Osteoblast (primary cell): ENCODE measurements around the gene TTC3. TPM values are rescaled to one million over a fixed set of nuclear protein-coding genes. Genes with fewer than 3 reads are reported as not detected.
"Not testable (repeated sequence)": the region's sequence is repeated elsewhere in the genome, so short reads cannot be mapped to it uniquely, and the experiment has no call there.

ENCODE experiments used
- DNase-seq: peaks from one replicate; pipeline ENCODE4 v3.0.0; 2011; ENCODE audit warnings: low spot score, mixed read lengths; ENCODE audit not compliant: insufficient read length; ENCODE audit errors: missing footprints
- H2AFZ ChIP-seq: 2 replicates; pipeline ENCODE4 v1.6.0; 2011; ENCODE audit warnings: mild to moderate bottlenecking, low read length
- H3K27ac ChIP-seq: 2 replicates; pipeline ENCODE4 v1.5.1; 2011; ENCODE audit warnings: mild to moderate bottlenecking, low read depth, low read length, moderate library complexity
- H3K27me3 ChIP-seq: 2 replicates; pipeline ENCODE4 v1.6.0; 2012; ENCODE audit warnings: mild to moderate bottlenecking, control low read depth, inconsistent platforms, low read length, moderate library complexity; ENCODE audit not compliant: insufficient read depth
- H3K36me3 ChIP-seq: 2 replicates; pipeline ENCODE4 v1.5.1; 2011; ENCODE audit warnings: mild to moderate bottlenecking, low read length, control low read depth, moderate library complexity; ENCODE audit not compliant: insufficient read depth
- H3K4me1 ChIP-seq: 2 replicates; pipeline ENCODE4 v1.5.1; 2011; ENCODE audit warnings: mild to moderate bottlenecking, low read length, control low read depth, moderate library complexity; ENCODE audit not compliant: insufficient read depth
- H3K4me2 ChIP-seq: 2 replicates; pipeline ENCODE4 v1.6.0; 2011; ENCODE audit warnings: mild to moderate bottlenecking, low read length; ENCODE audit not compliant: insufficient read depth
- H3K4me3 ChIP-seq: fragments of 200-600 bp; sonication (generic); 3 replicates; pipeline ENCODE4 v1.5.1; 2012; ENCODE audit warnings: mild to moderate bottlenecking, low read length, inconsistent platforms; ENCODE audit not compliant: insufficient read depth
- H3K79me2 ChIP-seq: 2 replicates; pipeline ENCODE4 v1.6.0; 2012; ENCODE audit warnings: mild to moderate bottlenecking, low read length, control low read depth, inconsistent platforms; ENCODE audit not compliant: insufficient read depth
- H3K9me3 ChIP-seq: 2 replicates; pipeline ENCODE4 v1.5.1; 2011; ENCODE audit warnings: low read depth, low read length, control low read depth
- H4K20me1 ChIP-seq: 2 replicates; pipeline ENCODE4 v1.6.0; 2012; ENCODE audit warnings: mild to moderate bottlenecking, low read length, control low read depth; ENCODE audit not compliant: insufficient read depth
- total RNA-seq: library from RNA; depleted of rRNA; stranded (reverse); fragments of >200 nt; gene quantifications from 2 replicates; pipeline ENCODE4 v1.2.3, GENCODE V29; 2012
- TF ChIP-seq, protein P1 (sequence below): IDR thresholded peaks from 2 replicates; pipeline ENCODE4 v1.5.1; 2011; ENCODE audit warnings: mild to moderate bottlenecking, low read depth, low read length, moderate library complexity; ENCODE audit errors: extremely low read depth

TTC3 gene
- total RNA-seq, 1 donor: 364 TPM

DNA sequence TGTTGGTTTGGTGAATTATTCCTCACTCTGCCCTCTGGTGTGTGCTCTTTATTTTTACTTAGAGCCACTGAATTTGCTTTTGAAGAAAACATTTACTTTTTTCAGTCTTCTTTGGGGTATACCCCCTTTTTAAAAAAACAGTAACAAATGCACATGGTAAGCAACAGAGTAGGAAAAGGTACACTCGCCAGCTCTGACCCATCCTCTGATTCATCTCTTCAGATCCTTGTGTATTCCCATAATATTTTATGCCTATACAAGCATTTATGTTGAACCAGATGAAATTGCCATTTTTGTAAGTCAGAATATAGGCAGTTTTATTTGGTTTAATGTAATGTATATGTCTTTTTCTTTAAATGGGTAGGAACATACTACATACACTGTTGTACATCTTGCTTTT is 28.3 kb downstream of the TTC3 start:
- H3K4me2 ChIP-seq: no peak overlapping the region
- peaks cover 50% of the 10 kb centered on the region for H3K79me2 ChIP-seq
- no peak overlapping the region for H2AFZ ChIP-seq
- H3K9me3 ChIP-seq: no peaks in the 10 kb centered on the region
- H3K27ac ChIP-seq: no peak overlapping the region
- no peak for DNase-seq
- H3K4me3 ChIP-seq: no peak overlapping the region
- H4K20me1 ChIP-seq: peaks cover 23% of the 10 kb centered on the region
- TF ChIP-seq, protein P1, sequence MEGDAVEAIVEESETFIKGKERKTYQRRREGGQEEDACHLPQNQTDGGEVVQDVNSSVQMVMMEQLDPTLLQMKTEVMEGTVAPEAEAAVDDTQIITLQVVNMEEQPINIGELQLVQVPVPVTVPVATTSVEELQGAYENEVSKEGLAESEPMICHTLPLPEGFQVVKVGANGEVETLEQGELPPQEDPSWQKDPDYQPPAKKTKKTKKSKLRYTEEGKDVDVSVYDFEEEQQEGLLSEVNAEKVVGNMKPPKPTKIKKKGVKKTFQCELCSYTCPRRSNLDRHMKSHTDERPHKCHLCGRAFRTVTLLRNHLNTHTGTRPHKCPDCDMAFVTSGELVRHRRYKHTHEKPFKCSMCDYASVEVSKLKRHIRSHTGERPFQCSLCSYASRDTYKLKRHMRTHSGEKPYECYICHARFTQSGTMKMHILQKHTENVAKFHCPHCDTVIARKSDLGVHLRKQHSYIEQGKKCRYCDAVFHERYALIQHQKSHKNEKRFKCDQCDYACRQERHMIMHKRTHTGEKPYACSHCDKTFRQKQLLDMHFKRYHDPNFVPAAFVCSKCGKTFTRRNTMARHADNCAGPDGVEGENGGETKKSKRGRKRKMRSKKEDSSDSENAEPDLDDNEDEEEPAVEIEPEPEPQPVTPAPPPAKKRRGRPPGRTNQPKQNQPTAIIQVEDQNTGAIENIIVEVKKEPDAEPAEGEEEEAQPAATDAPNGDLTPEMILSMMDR: no peak
- peaks cover 5% of the 10 kb centered on the region for H3K4me1 ChIP-seq
- no peaks in the 10 kb centered on the region for H3K27me3 ChIP-seq
- peaks cover 35% of the 10 kb centered on the region for H3K36me3 ChIP-seq

DNA sequence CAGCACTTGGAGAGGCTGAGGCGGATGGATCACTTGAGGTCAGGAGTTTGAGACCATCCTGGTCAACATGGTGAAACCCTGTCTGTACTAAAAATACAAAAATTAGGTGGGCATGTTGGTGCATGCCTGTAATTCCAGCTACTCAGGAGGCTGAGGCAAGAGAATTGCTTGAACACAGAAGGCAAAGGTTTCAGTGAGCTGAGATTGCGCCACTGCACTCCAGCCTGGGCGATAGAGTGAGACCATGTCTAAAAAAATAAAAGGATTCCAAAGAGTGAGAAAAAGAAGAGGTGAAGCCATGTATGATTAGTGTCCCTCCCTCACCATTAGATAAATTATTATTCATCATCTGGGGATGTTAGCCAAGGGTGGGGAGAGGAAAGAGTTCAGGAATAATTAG is 29.7 kb downstream of the TTC3 start:
- H3K4me2 ChIP-seq, H3K4me3 ChIP-seq, DNase-seq, H3K27ac ChIP-seq, H3K9me3 ChIP-seq, H2AFZ ChIP-seq, H3K27me3 ChIP-seq, H3K4me1 ChIP-seq: not testable (repeated sequence)
- Histone ChIP-seq H3K79me2 (peaks cover 63% of the 10 kb centered on the region), H4K20me1 (peaks cover 35% of the 10 kb centered on the region), H3K36me3 (peaks cover 22% of the 10 kb centered on the region)

DNA sequence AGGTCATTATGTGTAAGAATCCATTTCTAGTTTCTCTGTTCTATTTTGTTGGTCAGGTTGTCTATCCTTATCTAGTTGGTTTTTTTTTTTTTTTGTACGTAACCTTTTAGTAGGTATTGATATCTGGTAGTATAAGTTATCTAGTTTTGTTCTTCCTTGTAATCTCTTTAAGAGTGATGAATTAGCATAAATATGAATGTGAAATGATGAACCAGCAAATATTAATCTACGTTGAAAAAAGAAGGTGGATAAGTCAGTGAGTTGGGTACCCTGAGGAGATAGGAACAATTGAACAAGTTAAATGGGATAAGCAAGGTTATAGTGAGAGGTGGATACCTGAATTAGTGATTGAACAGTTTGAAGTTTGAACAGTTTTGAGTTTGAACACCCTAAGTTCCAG is 33.9 kb downstream of the TTC3 start:
- DNase-seq: no peak
- H3K79me2 ChIP-seq: peaks cover 55% of the 10 kb centered on the region

DNA sequence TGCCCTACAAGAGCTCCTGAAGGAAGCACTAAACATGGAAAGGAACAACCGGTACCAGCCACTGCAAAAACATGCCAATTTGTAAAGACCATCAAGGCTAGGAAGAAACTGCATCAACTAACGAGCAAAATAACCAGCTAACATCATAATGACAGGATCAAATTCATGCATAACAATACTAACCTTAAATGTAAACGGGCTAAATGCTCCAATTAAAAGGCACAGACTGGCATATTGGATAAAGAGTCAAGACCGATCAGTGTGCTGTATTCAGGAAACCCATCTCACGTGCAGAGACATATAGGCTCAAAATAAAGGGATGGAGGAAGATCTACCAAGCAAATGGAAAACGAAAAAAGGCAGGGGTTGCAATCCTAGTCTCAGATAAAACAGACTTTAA is 38.0 kb downstream of the TTC3 start:
- not testable (repeated sequence) for H3K9me3 ChIP-seq, H3K27ac ChIP-seq, H3K4me2 ChIP-seq, H3K4me3 ChIP-seq, H3K4me1 ChIP-seq, H3K36me3 ChIP-seq, H2AFZ ChIP-seq, DNase-seq, H3K27me3 ChIP-seq
- H4K20me1 ChIP-seq: peaks cover 14% of the 10 kb centered on the region
- H3K79me2 ChIP-seq: peaks cover 19% of the 10 kb centered on the region

More for the DNA sequence above, 33.9 kb downstream of the TTC3 start:
- Histone ChIP-seq H3K4me2 (no peak overlapping the region), H3K36me3 (peaks cover 8% of the 10 kb centered on the region), H3K4me3 (no peak overlapping the region), H2AFZ (no peak overlapping the region), H3K27me3 (no peaks in the 10 kb centered on the region), H4K20me1 (peaks cover 30% of the 10 kb centered on the region), H3K27ac (no peak overlapping the region), H3K4me1 (no peaks in the 10 kb centered on the region), H3K9me3 (no peaks in the 10 kb centered on the region)
- TF ChIP-seq, protein P1: no peak

DNA sequence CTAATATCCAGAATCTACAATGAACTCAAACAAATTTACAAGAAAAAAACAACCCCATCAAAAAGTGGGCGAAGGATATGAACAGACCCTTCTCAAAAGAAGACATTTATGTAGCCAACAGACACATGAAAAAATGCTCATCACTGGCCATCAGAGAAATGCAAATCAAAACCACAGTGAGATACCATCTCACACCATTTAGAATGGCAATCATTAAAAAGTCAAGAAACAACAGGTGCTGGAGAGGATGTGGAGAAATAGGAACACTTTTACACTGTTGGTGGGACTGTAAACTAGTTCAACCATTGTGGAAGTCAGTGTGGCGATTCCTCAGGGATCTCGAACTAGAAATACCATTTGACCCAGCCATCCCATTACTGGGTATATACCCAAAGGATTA is 41.2 kb downstream of the TTC3 start:
- H2AFZ ChIP-seq, DNase-seq, H3K4me1 ChIP-seq, H3K27me3 ChIP-seq, H3K4me3 ChIP-seq, H4K20me1 ChIP-seq, H3K36me3 ChIP-seq, H3K9me3 ChIP-seq, H3K4me2 ChIP-seq, H3K27ac ChIP-seq: not testable (repeated sequence)
- peaks cover 14% of the 10 kb centered on the region for H3K79me2 ChIP-seq

DNA sequence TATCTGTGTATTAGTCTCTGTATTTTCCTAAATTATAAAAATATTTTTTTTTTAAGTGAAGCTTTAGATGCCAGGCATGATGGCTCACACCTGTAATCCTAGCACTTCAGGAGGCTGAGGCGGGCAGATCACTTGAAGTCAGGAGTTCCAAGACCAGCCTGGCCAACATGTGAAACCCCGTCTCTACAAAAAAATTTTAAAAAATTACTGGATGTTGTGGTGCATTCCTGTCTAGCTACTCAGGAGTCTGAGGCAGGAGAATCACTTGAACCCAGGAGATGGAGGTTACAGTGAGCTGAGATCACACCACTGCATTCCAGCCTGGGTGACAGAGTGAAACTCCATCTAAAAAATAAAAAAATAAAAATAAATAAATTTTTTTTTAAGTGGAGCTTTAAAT is 43.4 kb downstream of the TTC3 start:
- H3K36me3 ChIP-seq, H3K27ac ChIP-seq, H4K20me1 ChIP-seq, H3K27me3 ChIP-seq, H3K4me1 ChIP-seq, H3K4me2 ChIP-seq, H2AFZ ChIP-seq, H3K4me3 ChIP-seq, DNase-seq, H3K9me3 ChIP-seq: not testable (repeated sequence)
- H3K79me2 ChIP-seq: peaks cover 22% of the 10 kb centered on the region
